Measurements from ENCODE around the gene SERPINE1. TPM values are rescaled to one million over a fixed set of nuclear protein-coding genes. Genes with fewer than 3 reads are reported as not detected.
A peak's percentile ranks its signal among the peaks of the same experiment; 100 is the strongest.

SERPINE1 gene
- total and polyA plus RNA-seq, 2 of the 13 experiments (the other 11 are each of a cell fraction or from before 2014, with no cell fraction given) = 21.2 to 1,576 TPM

DNA sequence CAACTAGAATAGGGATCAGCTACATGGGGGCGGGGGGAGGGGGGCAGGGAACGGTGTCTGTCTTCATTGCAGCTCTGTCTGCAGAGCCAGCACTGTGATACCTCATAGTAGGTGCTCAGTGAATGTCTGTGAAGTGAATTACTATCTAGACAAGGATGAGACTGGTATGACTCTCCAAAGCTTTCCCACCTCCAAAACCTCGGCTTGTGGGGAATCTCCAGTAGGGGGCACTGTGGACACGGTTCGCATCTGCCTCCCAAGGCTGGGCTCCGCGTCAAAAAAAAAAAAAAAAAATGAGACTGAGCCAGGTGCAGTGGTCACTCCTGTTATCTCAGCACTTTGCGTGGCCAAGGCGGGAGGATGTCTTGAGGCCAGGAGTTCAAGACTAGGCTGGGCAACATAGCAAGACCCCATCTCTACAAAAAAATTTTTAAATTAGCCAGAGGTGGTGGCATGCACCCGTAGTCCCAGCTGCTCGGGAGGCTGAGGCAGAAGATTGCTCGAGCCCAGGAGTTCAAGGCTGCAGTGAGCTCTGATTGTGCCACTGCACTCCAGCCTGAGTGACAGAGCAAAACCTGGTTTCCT, 32.0 kb upstream of the SERPINE1 start (continued):
- TF ChIP-seq, protein P1, sequence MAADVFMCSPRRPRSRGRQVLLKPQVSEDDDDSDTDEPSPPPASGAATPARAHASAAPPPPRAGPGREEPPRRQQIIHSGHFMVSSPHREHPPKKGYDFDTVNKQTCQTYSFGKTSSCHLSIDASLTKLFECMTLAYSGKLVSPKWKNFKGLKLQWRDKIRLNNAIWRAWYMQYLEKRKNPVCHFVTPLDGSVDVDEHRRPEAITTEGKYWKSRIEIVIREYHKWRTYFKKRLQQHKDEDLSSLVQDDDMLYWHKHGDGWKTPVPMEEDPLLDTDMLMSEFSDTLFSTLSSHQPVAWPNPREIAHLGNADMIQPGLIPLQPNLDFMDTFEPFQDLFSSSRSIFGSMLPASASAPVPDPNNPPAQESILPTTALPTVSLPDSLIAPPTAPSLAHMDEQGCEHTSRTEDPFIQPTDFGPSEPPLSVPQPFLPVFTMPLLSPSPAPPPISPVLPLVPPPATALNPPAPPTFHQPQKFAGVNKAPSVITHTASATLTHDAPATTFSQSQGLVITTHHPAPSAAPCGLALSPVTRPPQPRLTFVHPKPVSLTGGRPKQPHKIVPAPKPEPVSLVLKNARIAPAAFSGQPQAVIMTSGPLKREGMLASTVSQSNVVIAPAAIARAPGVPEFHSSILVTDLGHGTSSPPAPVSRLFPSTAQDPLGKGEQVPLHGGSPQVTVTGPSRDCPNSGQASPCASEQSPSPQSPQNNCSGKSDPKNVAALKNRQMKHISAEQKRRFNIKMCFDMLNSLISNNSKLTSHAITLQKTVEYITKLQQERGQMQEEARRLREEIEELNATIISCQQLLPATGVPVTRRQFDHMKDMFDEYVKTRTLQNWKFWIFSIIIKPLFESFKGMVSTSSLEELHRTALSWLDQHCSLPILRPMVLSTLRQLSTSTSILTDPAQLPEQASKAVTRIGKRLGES (CRISPR knock-in tag; IDR thresholded peaks at IDR 0.05; ENCODE audit: borderline replicate concordance) = no peak
- peak; percentile 95 for TF ChIP-seq ZNF121 (CRISPR knock-in tag; IDR thresholded peaks at IDR 0.05)
- TF ChIP-seq ZMYM3 (CRISPR knock-in tag; IDR thresholded peaks at IDR 0.05) = peak; percentile 73; the same call in 1 of the 2 replicates
- TF ChIP-seq, protein P2, sequence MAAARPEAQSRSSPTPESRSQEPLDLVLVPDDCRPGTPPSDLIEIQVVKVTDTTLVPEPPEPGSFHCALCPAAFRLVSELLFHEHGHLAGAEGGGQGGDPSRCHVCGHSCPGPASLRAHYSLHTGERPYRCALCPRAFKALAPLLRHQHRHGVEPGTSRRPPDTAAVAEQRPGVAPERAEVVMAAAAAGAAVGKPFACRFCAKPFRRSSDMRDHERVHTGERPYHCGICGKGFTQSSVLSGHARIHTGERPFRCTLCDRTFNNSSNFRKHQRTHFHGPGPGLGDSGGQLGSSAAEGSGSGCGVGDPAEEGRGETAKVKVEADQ (CRISPR knock-in tag; IDR thresholded peaks at IDR 0.05; ENCODE audit: borderline replicate concordance) = no peak
- TF ChIP-seq ZC3H13 (CRISPR knock-in tag; IDR thresholded peaks at IDR 0.05) = peak; percentile 74
- TF ChIP-seq CEBPG (CRISPR knock-in tag; IDR thresholded peaks at IDR 0.05) = no peak
- no peak for TF ChIP-seq RARG (CRISPR knock-in tag; IDR thresholded peaks at IDR 0.05; ENCODE audit: low read depth)
- no peak for TF ChIP-seq ZNF292 (CRISPR knock-in tag; IDR thresholded peaks at IDR 0.05; ENCODE audit: borderline replicate concordance, low read depth)
- 0 out of 2 replicates have a peak, but pooled peaks have one; percentile 18 for TF ChIP-seq ZSCAN9 (CRISPR knock-in tag; IDR thresholded peaks at IDR 0.05; ENCODE audit: borderline replicate concordance)
- TF ChIP-seq HOXA3 (CRISPR knock-in tag; IDR thresholded peaks at IDR 0.05) = peak; percentile 33; the same call in 1 of the 2 replicates
- TF ChIP-seq ZEB1 (IDR thresholded peaks at IDR 0.05; ENCODE audit: insufficient replicate concordance, low read depth) = no peak
- peak; percentile 78 for TF ChIP-seq STAG1 (CRISPR knock-in tag; IDR thresholded peaks at IDR 0.05)
- no peak for TF ChIP-seq ZNF772 (CRISPR knock-in tag; IDR thresholded peaks at IDR 0.05)
- TF ChIP-seq GATAD2A (CRISPR knock-in tag; IDR thresholded peaks at IDR 0.05) = 0 out of 2 replicates have a peak, but pooled peaks have one; percentile 26
- TF ChIP-seq, protein P3, sequence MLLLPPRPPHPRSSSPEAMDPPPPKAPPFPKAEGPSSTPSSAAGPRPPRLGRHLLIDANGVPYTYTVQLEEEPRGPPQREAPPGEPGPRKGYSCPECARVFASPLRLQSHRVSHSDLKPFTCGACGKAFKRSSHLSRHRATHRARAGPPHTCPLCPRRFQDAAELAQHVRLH (CRISPR knock-in tag; IDR thresholded peaks at IDR 0.05; ENCODE audit: borderline replicate concordance, low read depth) = peak; percentile 53; the same call in 1 of the 2 replicates
- peak; percentile 60 for TF ChIP-seq POLR2G (IDR thresholded peaks at IDR 0.05; ENCODE audit: low read depth, low read length)
- TF ChIP-seq ZNF3 (CRISPR knock-in tag; IDR thresholded peaks at IDR 0.05) = no peak
- TF ChIP-seq CHCHD3 (CRISPR knock-in tag; IDR thresholded peaks at IDR 0.05) = no peak

All from HepG2 (cell line).